C4-2B (cell line): ENCODE measurements around the gene NLGN1.

Experiments
- ZFX ChIP-seq: fragments of 450-650 bp; IDR thresholded peaks from 2 replicates; pipeline ENCODE4 v1.6.1; 2017
- TF ChIP-seq, protein P1 (sequence below): fragments of 450-650 bp; conservative IDR thresholded peaks from 2 replicates; pipeline ENCODE4 v1.5.1; 2017; ENCODE audit warnings: mild to moderate bottlenecking

DNA sequence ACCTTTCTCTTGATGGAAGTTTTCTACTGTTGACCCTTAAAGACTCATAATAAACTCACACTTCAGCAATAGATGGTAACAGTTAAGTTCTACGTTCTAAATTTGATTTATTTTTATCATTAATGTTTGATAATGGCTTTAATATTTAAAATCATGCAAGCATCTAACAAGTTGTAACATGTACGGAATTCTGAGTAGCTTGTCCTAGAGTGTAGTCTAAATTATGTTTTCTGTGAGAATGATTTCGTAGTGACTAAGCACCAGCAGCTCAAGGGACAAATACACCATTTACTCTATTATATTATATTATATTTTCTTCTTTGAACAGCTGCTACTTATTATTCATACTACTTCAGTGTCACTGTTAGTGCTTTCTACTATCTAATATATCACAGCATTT is 345.6 kb downstream of the NLGN1 start:
- TF ChIP-seq, protein P1, sequence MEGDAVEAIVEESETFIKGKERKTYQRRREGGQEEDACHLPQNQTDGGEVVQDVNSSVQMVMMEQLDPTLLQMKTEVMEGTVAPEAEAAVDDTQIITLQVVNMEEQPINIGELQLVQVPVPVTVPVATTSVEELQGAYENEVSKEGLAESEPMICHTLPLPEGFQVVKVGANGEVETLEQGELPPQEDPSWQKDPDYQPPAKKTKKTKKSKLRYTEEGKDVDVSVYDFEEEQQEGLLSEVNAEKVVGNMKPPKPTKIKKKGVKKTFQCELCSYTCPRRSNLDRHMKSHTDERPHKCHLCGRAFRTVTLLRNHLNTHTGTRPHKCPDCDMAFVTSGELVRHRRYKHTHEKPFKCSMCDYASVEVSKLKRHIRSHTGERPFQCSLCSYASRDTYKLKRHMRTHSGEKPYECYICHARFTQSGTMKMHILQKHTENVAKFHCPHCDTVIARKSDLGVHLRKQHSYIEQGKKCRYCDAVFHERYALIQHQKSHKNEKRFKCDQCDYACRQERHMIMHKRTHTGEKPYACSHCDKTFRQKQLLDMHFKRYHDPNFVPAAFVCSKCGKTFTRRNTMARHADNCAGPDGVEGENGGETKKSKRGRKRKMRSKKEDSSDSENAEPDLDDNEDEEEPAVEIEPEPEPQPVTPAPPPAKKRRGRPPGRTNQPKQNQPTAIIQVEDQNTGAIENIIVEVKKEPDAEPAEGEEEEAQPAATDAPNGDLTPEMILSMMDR: no peak
- no peak for TF ChIP-seq ZFX
